Stimulated activated naive B cell treated with anti-CD40 and anti-IgM and Interleukin-4, amounts not matched to agents 10 μg/mL and 1 μg/mL and 100 μg/mL, for 72 hours (primary cell): Measurements from ENCODE around the gene TBXT.

Experiments used
- ATAC-seq, 2 donors: fragments of 150-1000 bp; cut with Tn5 transposase; replicated peaks; 2 replicates each; pipeline ENCODE4 v1.10.0; 2021; ENCODE audit warnings: moderate library complexity in 1 of 2
- DNase-seq: peaks from one replicate; pipeline ENCODE4 v3.0.0; 2021
- H3K27ac Mint-ChIP-seq: one replicate; pipeline ENCODE4 v1.8.0; 2022; ENCODE audit warnings: mild to moderate bottlenecking, mixed read lengths
- H3K27me3 Mint-ChIP-seq, 2 donors: one replicate each; pipeline ENCODE4 v1.8.0; 2022; ENCODE audit warnings: mixed read lengths in 2 of 2
- H3K36me3 Mint-ChIP-seq, 2 donors: one replicate each; pipeline ENCODE4 v1.8.0; 2022; ENCODE audit warnings: mixed read lengths in 2 of 2, mild to moderate bottlenecking in 1 of 2
- H3K4me1 Mint-ChIP-seq, 2 donors: one replicate each; pipeline ENCODE4 v1.8.0; 2022; ENCODE audit warnings: mixed read lengths in 2 of 2, mild to moderate bottlenecking in 1 of 2
- H3K4me3 Mint-ChIP-seq, 2 donors: one replicate each; pipeline ENCODE4 v1.8.0; 2022; ENCODE audit warnings: mild to moderate bottlenecking in 2 of 2, mixed read lengths in 2 of 2, moderate library complexity in 1 of 2
- H3K9me3 Mint-ChIP-seq, 2 donors: one replicate each; pipeline ENCODE4 v1.8.0; 2022; ENCODE audit warnings: mixed read lengths in 2 of 2, mild to moderate bottlenecking in 1 of 2

TBXT gene

GRCh38 chr6:166115609-166116008 is 52.0 kb downstream of the TBXT start:
- peaks cover 0 to 4% of the 10 kb centered on the region in 2 donors for H3K9me3 Mint-ChIP-seq

GRCh38 chr6:166112580-166112979 is 55.1 kb downstream of the TBXT start:
- DNase-seq (no peak), ATAC-seq (no peak)
- Mint-ChIP-seq H3K27ac (no peak overlapping the region), H3K4me3 (no peak overlapping the region), H3K9me3 (peaks cover 0 to 4% of the 10 kb centered on the region in 2 donors), H3K27me3 (peaks cover 33 to 35% of the 10 kb centered on the region in 2 donors), H3K36me3 (no peaks in the 10 kb centered on the region), H3K4me1 (no peaks in the 10 kb centered on the region)

More at GRCh38 chr6:166115609-166116008, 52.0 kb downstream of the TBXT start:
- DNase-seq (no peak), ATAC-seq (no peak)
- no peaks in the 10 kb centered on the region for H3K36me3 Mint-ChIP-seq
- H3K4me3 Mint-ChIP-seq, result no peak overlapping the region
- H3K4me1 Mint-ChIP-seq, result no peaks in the 10 kb centered on the region
- H3K27ac Mint-ChIP-seq, result no peak overlapping the region
- peaks cover 29 to 30% of the 10 kb centered on the region in 2 donors for H3K27me3 Mint-ChIP-seq

GRCh38 chr6:166109608-166110007 is 58.0 kb downstream of the TBXT start:
- peaks cover 39 to 46% of the 10 kb centered on the region in 2 donors for H3K27me3 Mint-ChIP-seq

More at GRCh38 chr6:166109608-166110007, 58.0 kb downstream of the TBXT start:
- Mint-ChIP-seq H3K4me1 (peaks cover 5 to 14% of the 10 kb centered on the region in 2 donors), H3K27ac (no peak overlapping the region), H3K36me3 (no peaks in the 10 kb centered on the region), H3K4me3 (no peak overlapping the region), H3K9me3 (no peaks in the 10 kb centered on the region)
- DNase-seq (no peak), ATAC-seq (no peak)
